HEK293 (cell line): ENCODE measurements around the gene FAM9A.

Source experiments
- BCL11A ChIP-seq: fragments of 450-650 bp; formaldehyde crosslinking; IDR thresholded peaks from 2 replicates; pipeline ENCODE4 v1.5.1; 2016; ENCODE audit warnings: low read depth, missing biosample characterization, missing genetic modification characterization
- BCL11B ChIP-seq: fragments of 450-650 bp; formaldehyde crosslinking; IDR thresholded peaks from 2 replicates; pipeline ENCODE4 v1.5.1; 2016; ENCODE audit warnings: low read depth, missing biosample characterization, missing genetic modification characterization
- KLF1 ChIP-seq: fragments of 450-650 bp; formaldehyde crosslinking; IDR thresholded peaks from 2 replicates; pipeline ENCODE4 v1.5.1; 2016; ENCODE audit warnings: missing biosample characterization, missing genetic modification characterization
- ZFP3 ChIP-seq: fragments of 450-650 bp; formaldehyde crosslinking; IDR thresholded peaks from 2 replicates; pipeline ENCODE4 v1.5.1; 2016; ENCODE audit warnings: low read depth, missing biosample characterization, missing genetic modification characterization
- ZNF214 ChIP-seq: fragments of 450-650 bp; formaldehyde crosslinking; IDR thresholded peaks from 2 replicates; pipeline ENCODE4 v1.5.1; 2017; ENCODE audit warnings: missing biosample characterization, mild to moderate bottlenecking, missing genetic modification characterization, borderline replicate concordance
- ZNF24 ChIP-seq: fragments of 450-650 bp; formaldehyde crosslinking; IDR thresholded peaks from 2 replicates; pipeline ENCODE4 v1.5.1; 2016; ENCODE audit warnings: missing biosample characterization, missing genetic modification characterization
- ZNF324 ChIP-seq: fragments of 450-650 bp; formaldehyde crosslinking; IDR thresholded peaks from 2 replicates; pipeline ENCODE4 v1.5.1; 2016; ENCODE audit warnings: missing biosample characterization, missing genetic modification characterization
- ZNF510 ChIP-seq: fragments of 450-650 bp; formaldehyde crosslinking; IDR thresholded peaks from 2 replicates; pipeline ENCODE4 v1.5.1; 2018; ENCODE audit warnings: mild to moderate bottlenecking, missing genetic modification characterization, missing biosample characterization; ENCODE audit not compliant: insufficient replicate concordance
- ZNF658 ChIP-seq: fragments of 450-650 bp; formaldehyde crosslinking; IDR thresholded peaks from 2 replicates; pipeline ENCODE4; 2016; ENCODE audit warnings: missing biosample characterization, missing genetic modification characterization
- ZXDB ChIP-seq: fragments of 450-650 bp; formaldehyde crosslinking; IDR thresholded peaks from 2 replicates; pipeline ENCODE4 v1.5.1; 2016; ENCODE audit warnings: missing biosample characterization, missing genetic modification characterization
- TF ChIP-seq, protein P1 (sequence below): fragments of 450-650 bp; formaldehyde crosslinking; IDR thresholded peaks from 2 replicates; pipeline ENCODE4 v1.5.1; 2016; ENCODE audit warnings: missing biosample characterization, missing genetic modification characterization
- TF ChIP-seq, protein P2 (sequence below): fragments of 450-650 bp; formaldehyde crosslinking; IDR thresholded peaks from 2 replicates; pipeline ENCODE4 v1.5.1; 2017; ENCODE audit warnings: missing biosample characterization, missing genetic modification characterization
- TF ChIP-seq, protein P3 (sequence below): fragments of 450-650 bp; formaldehyde crosslinking; IDR thresholded peaks from 2 replicates; pipeline ENCODE4 v1.5.1; 2017; ENCODE audit warnings: missing biosample characterization, missing genetic modification characterization
- TF ChIP-seq, protein P4 (sequence below): fragments of 450-650 bp; formaldehyde crosslinking; IDR thresholded peaks from 2 replicates; pipeline ENCODE4 v1.5.1; 2016; ENCODE audit warnings: missing biosample characterization, missing genetic modification characterization

DNA sequence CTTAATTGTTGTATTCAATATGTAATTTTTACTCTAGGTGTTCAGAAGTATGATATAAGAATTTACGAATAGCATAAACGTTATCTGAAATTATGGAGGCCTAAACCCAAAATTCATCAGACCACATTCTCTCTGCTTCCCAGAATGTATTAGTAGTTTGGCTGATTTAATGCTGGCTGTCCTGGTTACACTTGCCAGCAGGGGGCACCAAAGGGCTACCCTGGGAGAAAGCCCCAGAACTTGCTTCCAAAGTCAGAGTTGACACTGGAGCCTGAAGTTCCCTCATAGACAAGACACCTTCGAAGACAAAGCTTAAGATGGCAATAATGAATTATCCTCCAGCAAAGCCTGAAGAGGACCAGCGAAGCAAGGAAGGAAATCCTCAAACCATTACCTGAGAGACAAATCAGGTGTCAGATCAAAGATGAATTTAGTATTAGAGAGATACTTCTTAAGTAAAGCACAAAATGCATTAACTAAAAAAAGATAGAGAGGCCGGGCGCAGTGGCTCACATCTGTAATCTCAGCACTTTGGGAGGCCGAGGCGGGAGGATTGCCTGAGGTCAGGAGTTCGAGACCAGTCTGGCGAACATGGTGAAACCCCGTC is 58.0 kb downstream of the FAM9A start:
- no peak for TF ChIP-seq ZNF214 (tag by site-specific recombination)
- no peak for TF ChIP-seq BCL11B
- TF ChIP-seq ZFP3: no peak
- TF ChIP-seq, protein P1, sequence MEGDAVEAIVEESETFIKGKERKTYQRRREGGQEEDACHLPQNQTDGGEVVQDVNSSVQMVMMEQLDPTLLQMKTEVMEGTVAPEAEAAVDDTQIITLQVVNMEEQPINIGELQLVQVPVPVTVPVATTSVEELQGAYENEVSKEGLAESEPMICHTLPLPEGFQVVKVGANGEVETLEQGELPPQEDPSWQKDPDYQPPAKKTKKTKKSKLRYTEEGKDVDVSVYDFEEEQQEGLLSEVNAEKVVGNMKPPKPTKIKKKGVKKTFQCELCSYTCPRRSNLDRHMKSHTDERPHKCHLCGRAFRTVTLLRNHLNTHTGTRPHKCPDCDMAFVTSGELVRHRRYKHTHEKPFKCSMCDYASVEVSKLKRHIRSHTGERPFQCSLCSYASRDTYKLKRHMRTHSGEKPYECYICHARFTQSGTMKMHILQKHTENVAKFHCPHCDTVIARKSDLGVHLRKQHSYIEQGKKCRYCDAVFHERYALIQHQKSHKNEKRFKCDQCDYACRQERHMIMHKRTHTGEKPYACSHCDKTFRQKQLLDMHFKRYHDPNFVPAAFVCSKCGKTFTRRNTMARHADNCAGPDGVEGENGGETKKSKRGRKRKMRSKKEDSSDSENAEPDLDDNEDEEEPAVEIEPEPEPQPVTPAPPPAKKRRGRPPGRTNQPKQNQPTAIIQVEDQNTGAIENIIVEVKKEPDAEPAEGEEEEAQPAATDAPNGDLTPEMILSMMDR (tag by site-specific recombination): no peak
- TF ChIP-seq ZNF658 (tag by site-specific recombination): no peak
- no peak for TF ChIP-seq ZNF510 (tag by site-specific recombination)
- TF ChIP-seq, protein P2, sequence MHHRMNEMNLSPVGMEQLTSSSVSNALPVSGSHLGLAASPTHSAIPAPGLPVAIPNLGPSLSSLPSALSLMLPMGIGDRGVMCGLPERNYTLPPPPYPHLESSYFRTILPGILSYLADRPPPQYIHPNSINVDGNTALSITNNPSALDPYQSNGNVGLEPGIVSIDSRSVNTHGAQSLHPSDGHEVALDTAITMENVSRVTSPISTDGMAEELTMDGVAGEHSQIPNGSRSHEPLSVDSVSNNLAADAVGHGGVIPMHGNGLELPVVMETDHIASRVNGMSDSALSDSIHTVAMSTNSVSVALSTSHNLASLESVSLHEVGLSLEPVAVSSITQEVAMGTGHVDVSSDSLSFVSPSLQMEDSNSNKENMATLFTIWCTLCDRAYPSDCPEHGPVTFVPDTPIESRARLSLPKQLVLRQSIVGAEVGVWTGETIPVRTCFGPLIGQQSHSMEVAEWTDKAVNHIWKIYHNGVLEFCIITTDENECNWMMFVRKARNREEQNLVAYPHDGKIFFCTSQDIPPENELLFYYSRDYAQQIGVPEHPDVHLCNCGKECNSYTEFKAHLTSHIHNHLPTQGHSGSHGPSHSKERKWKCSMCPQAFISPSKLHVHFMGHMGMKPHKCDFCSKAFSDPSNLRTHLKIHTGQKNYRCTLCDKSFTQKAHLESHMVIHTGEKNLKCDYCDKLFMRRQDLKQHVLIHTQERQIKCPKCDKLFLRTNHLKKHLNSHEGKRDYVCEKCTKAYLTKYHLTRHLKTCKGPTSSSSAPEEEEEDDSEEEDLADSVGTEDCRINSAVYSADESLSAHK (tag by site-specific recombination): no peak
- TF ChIP-seq ZNF324 (tag by site-specific recombination): no peak
- TF ChIP-seq, protein P3, sequence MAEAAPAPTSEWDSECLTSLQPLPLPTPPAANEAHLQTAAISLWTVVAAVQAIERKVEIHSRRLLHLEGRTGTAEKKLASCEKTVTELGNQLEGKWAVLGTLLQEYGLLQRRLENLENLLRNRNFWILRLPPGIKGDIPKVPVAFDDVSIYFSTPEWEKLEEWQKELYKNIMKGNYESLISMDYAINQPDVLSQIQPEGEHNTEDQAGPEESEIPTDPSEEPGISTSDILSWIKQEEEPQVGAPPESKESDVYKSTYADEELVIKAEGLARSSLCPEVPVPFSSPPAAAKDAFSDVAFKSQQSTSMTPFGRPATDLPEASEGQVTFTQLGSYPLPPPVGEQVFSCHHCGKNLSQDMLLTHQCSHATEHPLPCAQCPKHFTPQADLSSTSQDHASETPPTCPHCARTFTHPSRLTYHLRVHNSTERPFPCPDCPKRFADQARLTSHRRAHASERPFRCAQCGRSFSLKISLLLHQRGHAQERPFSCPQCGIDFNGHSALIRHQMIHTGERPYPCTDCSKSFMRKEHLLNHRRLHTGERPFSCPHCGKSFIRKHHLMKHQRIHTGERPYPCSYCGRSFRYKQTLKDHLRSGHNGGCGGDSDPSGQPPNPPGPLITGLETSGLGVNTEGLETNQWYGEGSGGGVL (tag by site-specific recombination): no peak
- TF ChIP-seq ZXDB (tag by site-specific recombination): no peak
- TF ChIP-seq KLF1 (tag by site-specific recombination): no peak
- no peak for TF ChIP-seq ZNF24 (tag by site-specific recombination)
- TF ChIP-seq BCL11A (tag by site-specific recombination): no peak
- TF ChIP-seq, protein P4, sequence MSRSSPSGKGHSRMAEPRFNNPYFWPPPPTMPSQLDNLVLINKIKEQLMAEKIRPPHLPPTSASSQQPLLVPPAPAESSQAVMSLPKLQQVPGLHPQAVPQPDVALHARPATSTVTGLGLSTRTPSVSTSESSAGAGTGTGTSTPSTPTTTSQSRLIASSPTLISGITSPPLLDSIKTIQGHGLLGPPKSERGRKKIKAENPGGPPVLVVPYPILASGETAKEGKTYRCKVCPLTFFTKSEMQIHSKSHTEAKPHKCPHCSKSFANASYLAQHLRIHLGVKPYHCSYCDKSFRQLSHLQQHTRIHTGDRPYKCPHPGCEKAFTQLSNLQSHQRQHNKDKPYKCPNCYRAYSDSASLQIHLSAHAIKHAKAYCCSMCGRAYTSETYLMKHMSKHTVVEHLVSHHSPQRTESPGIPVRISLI: no peak
